CD14-positive monocyte (primary cell): ENCODE measurements around the gene AGAP1. TPM values are rescaled to one million over a fixed set of nuclear protein-coding genes. Genes with fewer than 3 reads are reported as not detected.

Experiments
- DNase-seq, 3 donors: peaks; one replicate each; pipeline ENCODE4 v3.0.0-alpha.2; 2011 to 2022
- H2AFZ ChIP-seq: 2 replicates; pipeline ENCODE4 v1.6.0; 2012; ENCODE audit warnings: mild to moderate bottlenecking, low read depth, low read length, inconsistent platforms; ENCODE audit not compliant: insufficient read depth, poor library complexity, severe bottlenecking
- H3K27ac ChIP-seq, 2 donors: 1 replicate in 1 of 2; 2 replicates in 1 of 2; pipeline ENCODE4 v1.5.1; 2012 to 2013; ENCODE audit warnings: low read length in 2 of 2, control low read depth in 1 of 2, inconsistent platforms in 1 of 2, low read depth in 1 of 2, mild to moderate bottlenecking in 1 of 2
- H3K27me3 ChIP-seq, 2 donors: one replicate each; pipeline versions ENCODE4 v1.6.0 to v1.6.1; 2011 to 2013; ENCODE audit warnings: low read length in 2 of 2; ENCODE audit not compliant: control insufficient read depth in 2 of 2, insufficient read depth in 2 of 2
- H3K36me3 ChIP-seq, 2 donors: replicated peaks in 1 of 2; 1 replicate in 1 of 2; 2 replicates in 1 of 2; pipeline versions ENCODE4 v1.5.1 to v1.6.1; 2012 to 2013; ENCODE audit warnings: low read length in 2 of 2, control low read depth in 1 of 2, inconsistent platforms in 1 of 2, mild to moderate bottlenecking in 1 of 2; ENCODE audit not compliant: insufficient read depth in 2 of 2, control insufficient read depth in 1 of 2
- H3K4me1 ChIP-seq, 2 donors: 1 replicate in 1 of 2; 2 replicates in 1 of 2; pipeline versions ENCODE4 v1.5.1 to v1.6.1; 2012 to 2013; ENCODE audit warnings: low read length in 2 of 2, control low read depth in 1 of 2, inconsistent platforms in 1 of 2, mild to moderate bottlenecking in 1 of 2, moderate library complexity in 1 of 2; ENCODE audit not compliant: insufficient read depth in 2 of 2, control insufficient read depth in 1 of 2
- H3K4me2 ChIP-seq: replicated peaks from 2 replicates; pipeline ENCODE3; 2012; ENCODE audit warnings: low read length, moderate library complexity, mild to moderate bottlenecking; ENCODE audit not compliant: poor library complexity, severe bottlenecking; ENCODE audit errors: extremely low read depth
- H3K4me3 ChIP-seq, 3 experiments: fragments of 200-600 bp in 1 of 3; sonication (generic) in 1 of 3; replicated peaks in 1 of 3; 1 replicate in 2 of 3; 2 replicates in 1 of 3; pipeline ENCODE4 v1.5.1; 2011 to 2013; ENCODE audit warnings: low read length in 3 of 3, mild to moderate bottlenecking in 3 of 3, control low read depth in 2 of 3, low read depth in 2 of 3, inconsistent platforms in 1 of 3, moderate library complexity in 1 of 3
- H3K79me2 ChIP-seq: 2 replicates; pipeline ENCODE4 v1.6.0; 2012; ENCODE audit warnings: mild to moderate bottlenecking, control low read depth, inconsistent platforms, low read length, moderate library complexity; ENCODE audit not compliant: insufficient read depth
- H3K9ac ChIP-seq: 2 replicates; pipeline ENCODE4 v1.6.0; 2017; ENCODE audit warnings: low read length, mild to moderate bottlenecking; ENCODE audit not compliant: insufficient read depth, poor library complexity, severe bottlenecking
- H3K9me3 ChIP-seq, 2 donors: replicated peaks in 1 of 2; 1 replicate in 1 of 2; 2 replicates in 1 of 2; pipeline versions ENCODE4 v1.5.1 to v1.6.1; 2012 to 2013; ENCODE audit warnings: low read length in 2 of 2, control low read depth in 1 of 2; ENCODE audit not compliant: control insufficient read depth in 1 of 2, insufficient read depth in 1 of 2
- H4K20me1 ChIP-seq: 2 replicates; pipeline ENCODE4 v1.6.0; 2012; ENCODE audit warnings: mild to moderate bottlenecking, low read length, control low read depth, moderate library complexity; ENCODE audit not compliant: insufficient read depth
- H3K27ac Mint-ChIP-seq, 7 donors: one replicate each; pipeline ENCODE4 v1.8.0; 2020; ENCODE audit warnings: mild to moderate bottlenecking in 7 of 7, mixed read lengths in 7 of 7, moderate library complexity in 6 of 7, inconsistent platforms in 2 of 7
- H3K27me3 Mint-ChIP-seq, 3 donors: one replicate each; pipeline ENCODE4 v1.8.0; 2021 to 2022; ENCODE audit warnings: low read depth in 3 of 3, mild to moderate bottlenecking in 3 of 3, mixed read lengths in 3 of 3, moderate library complexity in 3 of 3, inconsistent platforms in 1 of 3
- H3K36me3 Mint-ChIP-seq, 2 donors: one replicate each; pipeline ENCODE4 v1.8.0; 2020; ENCODE audit warnings: mixed read lengths in 2 of 2, inconsistent platforms in 1 of 2, mild to moderate bottlenecking in 1 of 2
- H3K4me1 Mint-ChIP-seq: one replicate; pipeline ENCODE4 v1.8.0; 2020; ENCODE audit warnings: mild to moderate bottlenecking, mixed read lengths
- H3K4me3 Mint-ChIP-seq, 2 donors: one replicate each; pipeline ENCODE4 v1.8.0; 2020; ENCODE audit warnings: mild to moderate bottlenecking in 2 of 2, mixed read lengths in 2 of 2, moderate library complexity in 1 of 2
- H3K9me3 Mint-ChIP-seq, 7 donors: one replicate each; pipeline ENCODE4 v1.8.0; 2020 to 2022; ENCODE audit warnings: mixed read lengths in 7 of 7, mild to moderate bottlenecking in 6 of 7, moderate library complexity in 6 of 7, inconsistent platforms in 2 of 7
- CTCF ChIP-seq: fragments of 200-600 bp; IDR thresholded peaks from one replicate; pipeline ENCODE4 v1.8.0; 2022; ENCODE audit warnings: antibody characterized with exemption, mild to moderate bottlenecking
- whole genome bisulfite sequencing: methylation state at CpG from one replicate; pipeline ENCODE4 v1.1.5; 2013; ENCODE audit warnings: missing lambda C conversion rate; ENCODE audit not compliant: insufficient coverage; 5-methylcytosine and 5-hydroxymethylcytosine counted together
- intact Hi-C, 2 donors: fragments of 100-400 bp; cut with micrococcal nuclease; formaldehyde crosslinking; loops; one replicate each; pipeline versions ENCODE4 v1.15.0 to v1.15.1; 2023
- polyA plus RNA-seq, 3 donors: library from polyadenylated mRNA; depleted of rRNA in 1 of 3; unstranded in 2 of 3; stranded (reverse) in 1 of 3; fragments of 300-500 nt in 2 of 3; fragments of >200 nt in 1 of 3; fragmentation: Illumina TruSeq in 2 of 3; gene quantifications; 1 replicate in 2 of 3; 2 replicates in 1 of 3; pipeline ENCODE4 v1.2.3, GENCODE V29; 2012 to 2021

AGAP1 gene
- polyA plus RNA-seq, 3 donors, result 0.12 TPM; not detected in 2

GRCh38 chr2:235737396-235737795 lies 243.6 kb downstream of the AGAP1 start:
- Histone ChIP-seq H3K79me2 (no peaks in the 10 kb centered on the region), H2AFZ (no peak overlapping the region), H3K9me3 (no peaks in the 10 kb centered on the region), H3K9ac (no peak overlapping the region), H4K20me1 (no peaks in the 10 kb centered on the region), H3K4me1 (peaks cover 1 to 2% of the 10 kb centered on the region in 2 donors), H3K27ac (no peak overlapping the region), H3K36me3 (no peaks in the 10 kb centered on the region), H3K4me2 (no peak overlapping the region), H3K27me3 (peaks cover 0 to 2% of the 10 kb centered on the region in 2 donors), H3K4me3 (no peak overlapping the region)
- no peak for TF ChIP-seq CTCF
- H3K36me3 Mint-ChIP-seq, result no peaks in the 10 kb centered on the region
- H3K4me1 Mint-ChIP-seq, result peaks cover 3% of the 10 kb centered on the region
- WGBS, result 75% methylated on average over 10 of the region's 10 CpGs
- intact Hi-C loops, result no loop called here
- H3K9me3 Mint-ChIP-seq, result no peaks in the 10 kb centered on the region
- no peak overlapping the region for H3K27ac Mint-ChIP-seq
- H3K27me3 Mint-ChIP-seq, result peaks cover 4 to 13% (median 9%) of the 10 kb centered on the region in 3 donors
- no peak for DNase-seq
- H3K4me3 Mint-ChIP-seq, result no peak overlapping the region

- Histone ChIP-seq H4K20me1 (no peaks in the 10 kb centered on the region), H3K79me2 (no peaks in the 10 kb centered on the region), H3K9ac (no peak overlapping the region), H2AFZ (no peak overlapping the region), H3K27ac (no peak overlapping the region), H3K4me1 (no peaks in the 10 kb centered on the region), H3K4me3 (no peak overlapping the region), H3K27me3 (peaks cover 0 to under 1% of the 10 kb centered on the region in 2 donors), H3K36me3 (no peaks in the 10 kb centered on the region), H3K4me2 (no peak overlapping the region), H3K9me3 (no peaks in the 10 kb centered on the region)
- TF ChIP-seq CTCF, result no peak
- H3K36me3 Mint-ChIP-seq, result no peaks in the 10 kb centered on the region
- DNase-seq, result no peak
- 87% methylated on average over 10 of the region's 10 CpGs for WGBS
- intact Hi-C loops, result no loop called here
- no peaks in the 10 kb centered on the region for H3K4me1 Mint-ChIP-seq
- H3K27me3 Mint-ChIP-seq, result peaks cover 4 to 10% (median 9%) of the 10 kb centered on the region in 3 donors
- H3K27ac Mint-ChIP-seq, result no peak overlapping the region
- no peaks in the 10 kb centered on the region for H3K9me3 Mint-ChIP-seq
- H3K4me3 Mint-ChIP-seq, result no peak overlapping the region
Observed at GRCh38 chr2:235737840-235738239, 244.0 kb downstream of the AGAP1 start.
